Kidney (tissue), 14 donors: ENCODE data around the gene NTSR1. TPM values are rescaled to one million over a fixed set of nuclear protein-coding genes. Genes with fewer than 3 reads are reported as not detected.
A peak's percentile ranks its signal among the peaks of the same experiment; 100 is the strongest.
"Not testable (repeated sequence)": the region's sequence is repeated elsewhere in the genome, so short reads cannot be mapped to it uniquely, and the experiment has no call there.

ENCODE experiments used
- DNase-seq, 5 donors: peaks; one replicate each; pipeline ENCODE4 v3.0.0-alpha.2; 2013 to 2020
- FAIRE-seq: peaks from 2 replicates; lab custom pipeline; 2012; peaks lifted over from hg19 to GRCh38; lab: Jason Lieb, UNC
- H3K27ac ChIP-seq, 2 donors: one replicate each; pipeline ENCODE4 v1.7.0; 2013; ENCODE audit warnings: low read depth in 2 of 2, low read length in 2 of 2, inconsistent platforms in 1 of 2
- H3K27me3 ChIP-seq: one replicate; pipeline ENCODE4 v1.7.1; 2013; ENCODE audit warnings: low read length, inconsistent platforms; ENCODE audit not compliant: control insufficient read depth, insufficient read depth
- H3K36me3 ChIP-seq, 3 donors: one replicate each; pipeline versions ENCODE4 v1.7.0 to v1.7.1; 2013; ENCODE audit warnings: low read length in 3 of 3, control low read depth in 1 of 3, inconsistent platforms in 1 of 3; ENCODE audit not compliant: insufficient read depth in 3 of 3, control insufficient read depth in 2 of 3
- H3K4me1 ChIP-seq, 3 donors: one replicate each; pipeline versions ENCODE4 v1.7.0 to v1.7.1; 2013; ENCODE audit warnings: low read length in 3 of 3, inconsistent platforms in 1 of 3, low read depth in 1 of 3; ENCODE audit not compliant: control insufficient read depth in 2 of 3, insufficient read depth in 2 of 3
- H3K4me3 ChIP-seq, 3 donors: one replicate each; pipeline versions ENCODE4 v1.7.0 to v1.8.1; 2013; ENCODE audit warnings: low read length in 3 of 3, control low read depth in 1 of 3, inconsistent platforms in 1 of 3
- H3K9ac ChIP-seq, 3 donors: one replicate each; pipeline versions ENCODE4 v1.7.0 to v1.7.1; 2013; ENCODE audit warnings: low read length in 3 of 3, control low read depth in 1 of 3, inconsistent platforms in 1 of 3
- H3K9me3 ChIP-seq, 3 donors: one replicate each; pipeline versions ENCODE4 v1.7.0 to v1.7.1; 2013; ENCODE audit warnings: low read length in 3 of 3, control low read depth in 1 of 3, inconsistent platforms in 1 of 3; ENCODE audit not compliant: control insufficient read depth in 2 of 3, insufficient read depth in 1 of 3
- intact Hi-C: fragments of 100-400 bp; cut with DNase I; formaldehyde crosslinking; loops from one replicate; pipeline ENCODE4 v1.11.1; 2022
- polyA plus RNA-seq: library from polyadenylated mRNA; stranded (reverse); fragments of 350-450 nt; fragmentation: Illumina TruSeq; extraction: RNeasy Lipid Tissue Mini Kit (QIAGEN cat#74804); gene quantifications from one replicate; pipeline ENCODE4 v1.2.3, GENCODE V29; 2014; ENCODE audit warnings: low read depth, low replicate concordance; ENCODE audit not compliant: insufficient read depth
- total RNA-seq: library from RNA; stranded (reverse); fragmentation: NEBNext Ultra II Directional; extraction: Animal tissue kit (Norgen Biotek cat#: 25700); gene quantifications from one replicate; pipeline ENCODE4 v1.2.1, GENCODE V29; 2021
- TF ChIP-seq, protein P1 (sequence below): IDR thresholded peaks from 3 replicates; pipeline ENCODE4 v1.5.1; 2012; ENCODE audit warnings: mild to moderate bottlenecking, moderate library complexity, borderline replicate concordance; ENCODE audit not compliant: insufficient read depth; ENCODE audit errors: extremely low read depth
- donor health status: control.
- donor health status: control.
- donor health status: control.
- donor health status: control.
- donor health status: control.
- donor health status: DM: yes; HTN: yes; CAD: no.
- donor health status: Normal renal cell carcinoma (clear cell type).

NTSR1 gene
- total and polyA plus RNA-seq, 2 donors from 2014 or later, result 0.09 TPM; not detected in 1

DNA sequence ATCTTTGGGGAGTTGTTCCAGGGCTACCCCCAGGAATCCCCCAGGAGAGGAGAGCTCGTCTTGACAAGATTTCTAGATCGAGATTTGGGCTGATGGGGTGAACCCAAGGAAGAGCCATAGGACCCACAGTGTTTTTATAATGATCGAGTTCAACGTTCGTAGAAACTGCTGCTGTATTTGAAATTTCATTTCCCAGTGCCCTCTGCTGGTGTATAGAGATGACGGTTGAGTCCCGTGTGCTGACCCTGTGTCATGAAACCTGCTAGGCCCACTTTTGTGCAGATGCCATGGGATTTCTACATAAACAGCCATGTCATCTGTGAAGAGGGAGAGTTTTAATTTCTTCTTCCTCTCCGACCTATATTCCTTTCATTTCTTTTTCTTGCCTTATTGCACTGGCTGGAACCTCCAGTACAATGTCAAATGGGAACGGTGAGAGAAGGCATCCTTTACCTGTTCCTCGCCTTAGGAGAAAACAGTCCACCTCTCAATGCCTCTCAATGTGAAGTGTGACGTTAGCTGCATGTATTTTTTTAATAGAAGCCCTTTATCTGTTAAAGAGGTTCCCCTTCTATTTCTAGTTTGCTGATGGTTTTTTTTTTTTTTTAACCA lies 28.6 kb upstream of the NTSR1 start:
- Histone ChIP-seq H3K36me3 (no peaks in the 10 kb centered on the region), H3K4me1 (no peaks in the 10 kb centered on the region), H3K9ac (no peak overlapping the region), H3K27me3 (no peaks in the 10 kb centered on the region), H3K9me3 (peaks cover 0 to 7% (median 0%) of the 10 kb centered on the region in 3 donors), H3K4me3 (no peak overlapping the region), H3K27ac (no peak overlapping the region)
- FAIRE-seq (no peak), DNase-seq (no peak)
- TF ChIP-seq, protein P1, sequence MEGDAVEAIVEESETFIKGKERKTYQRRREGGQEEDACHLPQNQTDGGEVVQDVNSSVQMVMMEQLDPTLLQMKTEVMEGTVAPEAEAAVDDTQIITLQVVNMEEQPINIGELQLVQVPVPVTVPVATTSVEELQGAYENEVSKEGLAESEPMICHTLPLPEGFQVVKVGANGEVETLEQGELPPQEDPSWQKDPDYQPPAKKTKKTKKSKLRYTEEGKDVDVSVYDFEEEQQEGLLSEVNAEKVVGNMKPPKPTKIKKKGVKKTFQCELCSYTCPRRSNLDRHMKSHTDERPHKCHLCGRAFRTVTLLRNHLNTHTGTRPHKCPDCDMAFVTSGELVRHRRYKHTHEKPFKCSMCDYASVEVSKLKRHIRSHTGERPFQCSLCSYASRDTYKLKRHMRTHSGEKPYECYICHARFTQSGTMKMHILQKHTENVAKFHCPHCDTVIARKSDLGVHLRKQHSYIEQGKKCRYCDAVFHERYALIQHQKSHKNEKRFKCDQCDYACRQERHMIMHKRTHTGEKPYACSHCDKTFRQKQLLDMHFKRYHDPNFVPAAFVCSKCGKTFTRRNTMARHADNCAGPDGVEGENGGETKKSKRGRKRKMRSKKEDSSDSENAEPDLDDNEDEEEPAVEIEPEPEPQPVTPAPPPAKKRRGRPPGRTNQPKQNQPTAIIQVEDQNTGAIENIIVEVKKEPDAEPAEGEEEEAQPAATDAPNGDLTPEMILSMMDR, result no peak
- intact Hi-C loops, result no loop called here

DNA sequence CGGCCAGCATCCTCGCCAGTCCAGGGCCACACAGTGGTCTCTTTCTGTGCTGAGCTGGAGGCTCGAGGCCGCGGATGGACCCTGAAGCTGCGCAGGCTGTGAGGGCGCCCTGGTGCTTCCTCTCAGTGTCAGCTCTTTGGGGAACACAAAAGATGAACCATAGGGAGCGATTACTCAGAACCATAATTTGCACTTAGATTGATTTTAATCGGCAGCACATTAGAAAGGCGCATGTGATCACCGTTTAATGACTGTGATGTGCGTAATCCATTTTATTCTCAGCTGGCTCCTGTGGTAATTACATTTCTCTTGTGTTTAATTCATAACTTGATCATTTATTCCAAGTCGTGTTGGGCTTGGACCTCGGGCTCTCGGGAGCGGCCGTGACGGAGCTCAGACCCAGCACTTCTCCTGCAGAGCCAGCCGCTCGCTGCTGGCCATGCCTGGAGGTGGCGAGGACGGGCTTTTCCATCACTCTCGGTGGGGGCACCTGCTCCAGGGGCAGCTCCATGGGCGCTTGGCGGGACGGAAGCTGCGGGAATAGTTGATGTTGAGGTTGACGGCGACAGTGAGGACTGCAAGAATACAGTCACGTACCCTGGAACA lies 25.6 kb upstream of the NTSR1 start:
- peaks cover 0 to 7% (median 0%) of the 10 kb centered on the region in 3 donors for H3K9me3 ChIP-seq
- H3K27me3 ChIP-seq, result no peaks in the 10 kb centered on the region
- intact Hi-C loops, result no loop called here
- H3K4me1 ChIP-seq, result no peaks in the 10 kb centered on the region
- H3K9ac ChIP-seq, result no peak overlapping the region
- H3K27ac ChIP-seq, result no peak overlapping the region
- FAIRE-seq (no peak), DNase-seq (no peak)
- H3K4me3 ChIP-seq, result no peak overlapping the region
- TF ChIP-seq, protein P1, result no peak
- no peaks in the 10 kb centered on the region for H3K36me3 ChIP-seq

DNA sequence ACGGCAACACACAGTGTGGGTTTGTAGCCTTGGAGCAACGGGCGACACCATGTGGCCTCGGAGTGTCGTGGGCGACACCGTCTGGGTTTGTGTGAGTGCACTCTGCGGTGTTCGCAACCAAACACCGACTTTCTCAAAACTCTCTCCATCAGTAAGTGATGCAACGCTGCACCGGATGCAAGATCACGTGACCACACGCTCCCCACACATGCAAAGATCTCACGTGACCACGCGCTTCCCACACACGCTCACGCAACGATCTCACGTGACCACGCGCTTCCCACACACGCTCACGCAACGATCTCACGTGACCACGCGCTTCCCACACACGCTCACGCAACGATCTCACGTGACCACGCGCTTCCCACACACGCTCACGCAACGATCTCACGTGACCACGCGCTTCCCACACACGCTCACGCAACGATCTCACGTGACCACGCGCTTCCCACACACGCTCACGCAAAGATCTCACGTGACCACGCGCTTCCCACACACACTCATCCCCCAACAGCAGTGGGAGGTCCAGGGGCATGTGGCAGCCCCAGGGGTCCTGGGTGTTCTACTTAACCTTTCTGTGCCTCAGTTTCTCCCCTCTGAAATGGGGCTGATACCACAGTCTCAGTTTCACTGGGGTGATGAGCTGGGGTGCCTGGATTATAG lies 24.8 kb upstream of the NTSR1 start:
- FAIRE-seq, H3K27me3 ChIP-seq, H3K4me1 ChIP-seq, H3K9ac ChIP-seq, H3K4me3 ChIP-seq, DNase-seq, H3K9me3 ChIP-seq, H3K36me3 ChIP-seq, H3K27ac ChIP-seq, intact Hi-C loops: not testable (repeated sequence)

DNA sequence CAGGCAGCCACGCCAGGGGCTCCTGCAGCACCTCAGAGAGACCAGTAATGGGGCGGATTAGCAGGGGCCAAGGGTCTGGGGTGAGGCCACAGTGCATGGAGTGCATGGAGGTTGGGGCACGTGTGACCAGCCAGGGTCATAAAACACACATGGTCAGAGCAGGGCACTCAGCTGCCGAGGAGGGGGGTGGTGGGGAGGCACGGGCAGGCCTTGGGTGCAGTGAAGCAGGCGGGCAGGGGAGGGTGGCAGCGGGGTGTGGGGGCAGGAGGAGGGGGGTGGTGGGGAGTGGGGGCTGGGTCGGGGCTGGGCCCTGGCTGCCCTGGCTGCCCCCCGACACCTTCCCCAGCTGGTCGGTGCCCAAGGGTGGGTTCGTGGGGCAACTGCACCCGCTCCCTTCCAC lies 23.7 kb upstream of the NTSR1 start:
- FAIRE-seq (no peak), DNase-seq (peak in 3 of 5 donors; percentile 61 to 73 (median 68))
- H3K9ac ChIP-seq, result no peak overlapping the region
- no peaks in the 10 kb centered on the region for H3K27me3 ChIP-seq
- peaks cover 0 to 5% (median 0%) of the 10 kb centered on the region in 3 donors for H3K9me3 ChIP-seq
- H3K4me1 ChIP-seq, result no peaks in the 10 kb centered on the region
- no peaks in the 10 kb centered on the region for H3K36me3 ChIP-seq
- intact Hi-C loops, result no loop called here
- H3K27ac ChIP-seq, result no peak overlapping the region
- TF ChIP-seq, protein P1, result no peak
- H3K4me3 ChIP-seq, result no peak overlapping the region
